ENCODE measurements around the gene C1orf198. TPM values are rescaled to one million over a fixed set of nuclear protein-coding genes. Genes with fewer than 3 reads are reported as not detected.

Gene C1orf198
- total RNA-seq, 1 experiment from 2014 or later, result 22.9 TPM

DNA sequence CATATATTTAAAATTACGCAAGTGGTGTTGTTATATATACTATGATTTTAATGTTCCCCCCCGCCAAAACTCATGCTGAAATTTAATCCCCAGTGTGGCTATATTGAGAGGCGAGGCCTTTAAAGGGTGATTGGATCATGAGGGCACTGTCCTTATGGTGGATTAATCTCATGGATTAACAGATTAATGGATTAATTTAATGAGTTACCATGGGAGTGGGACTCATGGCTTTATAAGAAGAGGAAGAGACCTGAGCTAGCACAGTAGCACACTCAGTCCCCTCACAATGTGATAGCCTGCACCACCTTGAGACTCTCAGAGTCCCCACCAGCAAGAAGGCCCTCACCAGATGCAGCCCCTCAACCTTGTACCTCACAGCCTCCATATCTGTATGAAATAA is 34.8 kb downstream of the C1orf198 start:
- DNase-seq (ENCODE audit: low read depth, low spot score) (no peak), ATAC-seq (no peak)
- no peaks in the 10 kb centered on the region for H3K79me2 ChIP-seq (ENCODE audit: insufficient read depth, low read length)
- ChIA-PET CTCF (no interaction called here), RAD21 (ENCODE audit: low non-redundant PET in 1 of 2, low total read pairs in 2 of 2, uncharacterized antibody in 2 of 2, unreplicated experiment in 2 of 2) (no interaction called here), POLR2A (no interaction called here)
- intact Hi-C loops (cut with micrococcal nuclease), result no loop called here
- no peaks in the 10 kb centered on the region for H3K27me3 ChIP-seq (ENCODE audit: insufficient read depth, low read length)
- H3K9ac ChIP-seq (ENCODE audit: low read length), result no peak overlapping the region
- no peak overlapping the region for H3K27ac ChIP-seq (ENCODE audit: low read depth, low read length)
- H3K36me3 ChIP-seq (ENCODE audit: control insufficient read depth in 1 of 2, insufficient read depth in 2 of 2, low read length in 2 of 2), result peaks cover 0 to 7% of the 10 kb centered on the region in 2 experiments; a peak in 1 of 4 replicates
- no peaks in the 10 kb centered on the region for H3K4me1 ChIP-seq (ENCODE audit: control insufficient read depth in 1 of 2, insufficient read depth in 2 of 2, low read length in 2 of 2)
- no peaks in the 10 kb centered on the region for H3K9me2 ChIP-seq (ENCODE audit: insufficient read depth)
- H4K20me1 ChIP-seq (ENCODE audit: insufficient read depth), result no peaks in the 10 kb centered on the region
- no peaks in the 10 kb centered on the region for H3K9me3 ChIP-seq (ENCODE audit: control insufficient read depth in 1 of 2, insufficient read depth in 1 of 2, low read depth in 1 of 2, low read length in 2 of 2)
- H3K4me2 ChIP-seq (ENCODE audit: low read length), result no peak overlapping the region
- no peak overlapping the region for H3K4me3 ChIP-seq (replicated peaks in 1 of 2; ENCODE audit: low read depth in 1 of 2, low read length in 2 of 2)
- TF ChIP-seq EZH2 (IDR thresholded peaks at IDR 0.05) (no peak), SIN3A (IDR thresholded peaks at IDR 0.05; ENCODE audit: low read depth) (no peak)
- H2AFZ ChIP-seq (ENCODE audit: low read depth, low read length, poor library complexity, severe bottlenecking), result no peak overlapping the region
- BruUV-seq (replicated peaks), result no TSS peak

DNA sequence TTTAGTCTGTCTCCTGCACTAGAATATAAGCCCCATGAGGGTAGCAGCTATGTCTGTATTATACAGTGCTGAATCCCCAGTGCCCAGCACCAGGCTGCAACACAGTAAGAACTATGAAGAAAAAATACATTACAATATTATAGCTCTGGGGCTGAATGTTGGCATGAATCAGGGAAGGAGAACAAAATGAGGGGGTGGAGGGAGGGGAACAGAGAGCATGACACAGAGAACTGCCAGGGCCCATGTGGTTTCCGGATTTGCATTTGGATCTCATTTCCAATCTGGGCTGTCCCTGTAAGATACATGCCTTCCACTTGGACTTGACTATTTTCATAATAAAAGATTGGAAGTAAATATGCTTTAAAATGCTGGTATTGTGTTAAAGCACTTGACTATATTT is 35.8 kb downstream of the C1orf198 start:
- CTCF ChIA-PET, result no interaction called here
- Histone ChIP-seq H3K79me2 (ENCODE audit: insufficient read depth, low read length) (no peaks in the 10 kb centered on the region), H3K4me3 (replicated peaks in 1 of 2; ENCODE audit: low read depth in 1 of 2, low read length in 2 of 2) (no peak overlapping the region), H3K27me3 (ENCODE audit: insufficient read depth, low read length) (no peaks in the 10 kb centered on the region), H3K9me3 (ENCODE audit: control insufficient read depth in 1 of 2, insufficient read depth in 1 of 2, low read depth in 1 of 2, low read length in 2 of 2) (no peaks in the 10 kb centered on the region), H3K9ac (ENCODE audit: low read length) (no peak overlapping the region), H4K20me1 (ENCODE audit: insufficient read depth) (no peaks in the 10 kb centered on the region), H3K4me1 (ENCODE audit: control insufficient read depth in 1 of 2, insufficient read depth in 2 of 2, low read length in 2 of 2) (no peaks in the 10 kb centered on the region), H3K36me3 (ENCODE audit: control insufficient read depth in 1 of 2, insufficient read depth in 2 of 2, low read length in 2 of 2) (no peaks in the 10 kb centered on the region), H3K9me2 (ENCODE audit: insufficient read depth) (no peaks in the 10 kb centered on the region), H3K4me2 (ENCODE audit: low read length) (no peak overlapping the region), H2AFZ (ENCODE audit: low read depth, low read length, poor library complexity, severe bottlenecking) (no peak overlapping the region), H3K27ac (ENCODE audit: low read depth, low read length) (no peak overlapping the region)
- BruUV-seq (replicated peaks), result no TSS peak
- ATAC-seq (no peak), DNase-seq (ENCODE audit: low read depth, low spot score) (no peak)
- POLR2A ChIA-PET, result no interaction called here
- RAD21 ChIA-PET (ENCODE audit: low non-redundant PET in 1 of 2, low total read pairs in 2 of 2, uncharacterized antibody in 2 of 2, unreplicated experiment in 2 of 2), result no interaction called here
- intact Hi-C loops (cut with micrococcal nuclease), result no loop called here
- TF ChIP-seq ZBTB33 (IDR thresholded peaks at IDR 0.05; ENCODE audit: extremely low read depth, insufficient replicate concordance, low read length), result no peak
- TF ChIP-seq MAX (IDR thresholded peaks at IDR 0.05), result no peak
- TF ChIP-seq EZH2phosphoT487 (IDR thresholded peaks at IDR 0.05; ENCODE audit: borderline replicate concordance), result no peak
- TF ChIP-seq ELF1 (IDR thresholded peaks at IDR 0.05; ENCODE audit: borderline replicate concordance, low read depth), result no peak
- TF ChIP-seq CEBPB (IDR thresholded peaks at IDR 0.05; ENCODE audit: low read depth), result no peak
- TF ChIP-seq SP1 (IDR thresholded peaks at IDR 0.05; ENCODE audit: low read depth), result no peak
- TF ChIP-seq EZH2 (IDR thresholded peaks at IDR 0.05), result no peak
- TF ChIP-seq POLR2A (IDR thresholded peaks at IDR 0.05; ENCODE audit: borderline replicate concordance, extremely low read depth, insufficient read depth, insufficient read length), result no peak
- TF ChIP-seq POLR2AphosphoS5 (IDR thresholded peaks at IDR 0.05; ENCODE audit: low read depth, low read length), result no peak
- TF ChIP-seq SIN3A (IDR thresholded peaks at IDR 0.05; ENCODE audit: low read depth), result no peak
- TF ChIP-seq EGR1 (IDR thresholded peaks at IDR 0.05; ENCODE audit: low read depth), result no peak
- TF ChIP-seq ZNF274 (IDR thresholded peaks at IDR 0.05; ENCODE audit: low read depth, low read length), result no peak
- TF ChIP-seq CTCF (IDR thresholded peaks at IDR 0.05 in 2 of 3, conservative IDR thresholded peaks at IDR 0.05 in 1 of 3; ENCODE audit: borderline replicate concordance in 1 of 3, insufficient read depth in 1 of 3, low read depth in 2 of 3, low read length in 2 of 3), result no peak
- no peak for TF ChIP-seq TCF7L2 (IDR thresholded peaks at IDR 0.05; ENCODE audit: borderline replicate concordance, extremely low read depth, insufficient read depth, insufficient read length)
- no peak for TF ChIP-seq RAD21 (IDR thresholded peaks at IDR 0.05; ENCODE audit: low read depth)
- TF ChIP-seq YY1 (IDR thresholded peaks at IDR 0.05; ENCODE audit: extremely low read depth, insufficient replicate concordance, low read depth, low read length), result no peak
- TF ChIP-seq ZFX (IDR thresholded peaks at IDR 0.05), result no peak
- TF ChIP-seq SRF (IDR thresholded peaks at IDR 0.05; ENCODE audit: low read depth), result no peak
- no peak for TF ChIP-seq CBX3 (IDR thresholded peaks at IDR 0.05; ENCODE audit: low read depth)

All from HCT116 (cell line).